ENCODE measurements around the gene RPP40. TPM values are rescaled to one million over a fixed set of nuclear protein-coding genes. Genes with fewer than 3 reads are reported as not detected.
A peak's percentile ranks its signal among the peaks of the same experiment; 100 is the strongest.

The RPP40 gene
- total RNA-seq, 1 donor from 2014 or later, result not detected

- Histone ChIP-seq H3K27me3 (no peaks in the 10 kb centered on the region), H3K9me3 (no peaks in the 10 kb centered on the region), H3K27ac (no peak overlapping the region), H3K36me3 (no peaks in the 10 kb centered on the region), H3K4me1 (peaks cover 0 to 4% of the 10 kb centered on the region in 2 donors), H3K4me3 (no peak overlapping the region)
- intact Hi-C loops (cut with DNase I), result loop anchor here (5.0 kb wide), 1 partner anchor 58 kb away; the partner anchor contains the start of gene PPP1R3G
- DNase-seq (ENCODE audit: low spot score in 2 of 2), result no peak
- no peak for TF ChIP-seq CTCF (IDR thresholded peaks at IDR 0.05)
These were observed 25.1 kb upstream of the RPP40 start for GRCh38 chr6:5028921-5029320.

GRCh38 chr6:5028301-5028700, 24.5 kb upstream of the RPP40 start:
- H3K4me3 ChIP-seq, result no peak overlapping the region
- no peak for DNase-seq (ENCODE audit: low spot score in 2 of 2)
- no peaks in the 10 kb centered on the region for H3K36me3 ChIP-seq
- peaks cover 0 to 4% of the 10 kb centered on the region in 2 donors for H3K4me1 ChIP-seq
- no peak for TF ChIP-seq CTCF (IDR thresholded peaks at IDR 0.05)
- no peak overlapping the region for H3K27ac ChIP-seq
- intact Hi-C loops (cut with DNase I), result loop anchor here (5.0 kb wide), 1 partner anchor 59 kb away; the partner anchor contains the start of gene PPP1R3G
- H3K27me3 ChIP-seq, result no peaks in the 10 kb centered on the region
- H3K9me3 ChIP-seq, result no peaks in the 10 kb centered on the region

- intact Hi-C loops (cut with DNase I), result loop anchor here (2.0 to 5.0 kb wide), 2 partner anchors 21 to 61 kb away; partner anchors contain the start of genes PPP1R3G and RPP40
- peak in 1 of 3 experiments; percentile 27 for TF ChIP-seq CTCF (IDR thresholded peaks at IDR 0.05)
- H3K4me3 ChIP-seq, result peak overlapping the region; percentile 66
- no peaks in the 10 kb centered on the region for H3K27me3 ChIP-seq
- DNase-seq (ENCODE audit: low spot score in 2 of 2), result peak in 1 of 2 donors; percentile 70
- H3K27ac ChIP-seq, result peak overlapping the region; percentile 72 to 84
- no peaks in the 10 kb centered on the region for H3K36me3 ChIP-seq
- no peaks in the 10 kb centered on the region for H3K9me3 ChIP-seq
- H3K4me1 ChIP-seq, result peaks cover 0 to 4% of the 10 kb centered on the region in 2 donors
These were observed 22.3 kb upstream of the RPP40 start for GRCh38 chr6:5025911-5026819.

- DNase-seq (ENCODE audit: low spot score in 2 of 2), result no peak
- Histone ChIP-seq H3K27ac (no peak overlapping the region), H3K9me3 (no peaks in the 10 kb centered on the region), H3K4me3 (no peak overlapping the region), H3K4me1 (peaks cover 0 to 4% of the 10 kb centered on the region in 2 donors), H3K27me3 (no peaks in the 10 kb centered on the region), H3K36me3 (no peaks in the 10 kb centered on the region)
- intact Hi-C loops (cut with DNase I), result loop anchor here (2.0 kb wide), 1 partner anchor 19 kb away; the partner anchor contains the start of gene RPP40
- TF ChIP-seq CTCF (IDR thresholded peaks at IDR 0.05), result no peak
These were observed 20.1 kb upstream of the RPP40 start for GRCh38 chr6:5023923-5024322.

GRCh38 chr6:5020142-5020541, 16.3 kb upstream of the RPP40 start:
- Histone ChIP-seq H3K36me3 (no peaks in the 10 kb centered on the region), H3K4me3 (no peak overlapping the region), H3K27me3 (no peaks in the 10 kb centered on the region), H3K9me3 (no peaks in the 10 kb centered on the region), H3K27ac (no peak overlapping the region), H3K4me1 (no peaks in the 10 kb centered on the region)
- intact Hi-C loops (cut with DNase I), result no loop called here
- DNase-seq (ENCODE audit: low spot score in 2 of 2), result no peak
- no peak for TF ChIP-seq CTCF (IDR thresholded peaks at IDR 0.05)
